HG02943 (cell line): ENCODE data around the gene SIRT2.
"Not testable (repeated sequence)": the region's sequence is repeated elsewhere in the genome, so short reads cannot be mapped to it uniquely, and the experiment has no call there.

Source experiments
- ATAC-seq: cut with Tn5 transposase; IDR thresholded peaks from one replicate; pipeline ENCODE4 v1.9.1; 2021; ENCODE audit warnings: mild to moderate bottlenecking, low read depth, moderate library complexity; ENCODE audit not compliant: unreplicated experiment

SIRT2 gene

GRCh38 chr19:38898788-38899446, 501 bp downstream of the SIRT2 start:
- no peak for ATAC-seq

GRCh38 chr19:38894968-38895367, 4.5 kb downstream of the SIRT2 start:
- ATAC-seq, result no peak

GRCh38 chr19:38893341-38893771, 6.1 kb downstream of the SIRT2 start:
- ATAC-seq, result no peak

GRCh38 chr19:38892841-38893240, 6.6 kb downstream of the SIRT2 start:
- ATAC-seq, result no peak

GRCh38 chr19:38891771-38892170, 7.6 kb downstream of the SIRT2 start:
- no peak for ATAC-seq

GRCh38 chr19:38890686-38891085, 8.7 kb downstream of the SIRT2 start:
- no peak for ATAC-seq

GRCh38 chr19:38889803-38890202, 9.6 kb downstream of the SIRT2 start:
- ATAC-seq, result no peak

GRCh38 chr19:38888876-38889275, 10.5 kb downstream of the SIRT2 start:
- no peak for ATAC-seq

GRCh38 chr19:38884691-38885090, 14.7 kb downstream of the SIRT2 start:
- not testable (repeated sequence) for ATAC-seq

- ATAC-seq, result no peak
Observed at GRCh38 chr19:38883286-38883685, 16.1 kb downstream of the SIRT2 start.

- ATAC-seq, result no peak
Observed at GRCh38 chr19:38880882-38881609, 18.4 kb downstream of the SIRT2 start.

- no peak for ATAC-seq
Observed at GRCh38 chr19:38880076-38880881, 19.1 kb downstream of the SIRT2 start.

GRCh38 chr19:38879400-38879751, 20.0 kb downstream of the SIRT2 start:
- ATAC-seq, result no peak

GRCh38 chr19:38878575-38879399, 20.6 kb downstream of the SIRT2 start:
- ATAC-seq, result no peak

GRCh38 chr19:38877781-38878574, 21.4 kb downstream of the SIRT2 start, which contains the start of gene RINL:
Gene RINL, minus strand, starts transcription at chr19:38878275. Its CDS starts 1,533 bp downstream, at chr19:38876742.
- no peak for ATAC-seq

GRCh38 chr19:38875656-38876395, 23.6 kb downstream of the SIRT2 start:
- ATAC-seq, result no peak

- not testable (repeated sequence) for ATAC-seq
Observed at GRCh38 chr19:38873400-38873799, 26.0 kb downstream of the SIRT2 start.

- no peak for ATAC-seq
Observed at GRCh38 chr19:38870612-38871011, 28.8 kb downstream of the SIRT2 start.
